Measurements from ENCODE around the gene PIK3R6. TPM values are rescaled to one million over a fixed set of nuclear protein-coding genes. Genes with fewer than 3 reads are reported as not detected.

PIK3R6 gene
- total and polyA plus RNA-seq, 2 of the 4 experiments (the other 2 are of a cell fraction): not detected

DNA sequence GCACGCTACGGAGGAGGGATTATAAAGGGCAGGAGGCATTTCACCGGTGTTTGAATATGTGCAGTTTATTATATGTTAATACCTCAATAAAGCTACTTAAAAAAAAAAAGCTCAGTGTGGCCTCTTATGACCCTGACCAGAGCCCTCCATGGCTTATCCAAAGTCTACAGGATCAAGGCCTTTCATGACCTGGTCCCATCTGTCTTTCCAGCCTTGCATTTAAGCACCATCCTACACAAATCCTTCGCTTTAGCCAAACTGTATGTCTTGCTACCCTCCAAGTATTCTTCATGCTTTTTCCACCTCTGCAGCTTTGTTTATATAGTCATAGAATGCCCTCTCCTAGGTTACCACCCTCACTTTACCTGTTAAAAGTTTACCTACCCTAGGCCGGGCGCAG is 74.8 kb downstream of the PIK3R6 start:
- H4K8ac ChIP-seq (ENCODE audit: low read depth in 2 of 2, low read length in 2 of 2): no peak overlapping the region
- in situ Hi-C loops (cut with MboI; ENCODE audit: low sequenced_read_pairs): loop anchor here (25.0 kb wide), 1 partner anchor 745 kb away; no protein-coding TSS in a partner anchor
- H2BK15ac ChIP-seq (ENCODE audit: low read depth, low read length): no peak overlapping the region
- no peaks in the 10 kb centered on the region for H3K4me1 ChIP-seq (ENCODE audit: control insufficient read depth, insufficient read depth, low read length)
- ChIA-PET POLR2A (ENCODE audit: unreplicated experiment) (no interaction called here), CTCF (interaction anchor here (1.0 kb wide), 1 partner anchor 409 kb away, joined by 4 read pairs; no protein-coding TSS in a partner anchor)
- no peak overlapping the region for H4K91ac ChIP-seq (ENCODE audit: insufficient read depth, low read depth, low read length)
- H4K5ac ChIP-seq (ENCODE audit: low read depth, low read length): no peak overlapping the region
- peaks cover 5% of the 10 kb centered on the region; the same call in 1 of the 2 replicates for H3K9me3 ChIP-seq (ENCODE audit: control insufficient read depth, insufficient read depth, low read length)
- no peak overlapping the region for H3K18ac ChIP-seq (ENCODE audit: low read depth, low read length)
- H2BK5ac ChIP-seq (ENCODE audit: low read depth, low read length, poor library complexity, severe bottlenecking): no peak overlapping the region
- TF ChIP-seq, protein P1, sequence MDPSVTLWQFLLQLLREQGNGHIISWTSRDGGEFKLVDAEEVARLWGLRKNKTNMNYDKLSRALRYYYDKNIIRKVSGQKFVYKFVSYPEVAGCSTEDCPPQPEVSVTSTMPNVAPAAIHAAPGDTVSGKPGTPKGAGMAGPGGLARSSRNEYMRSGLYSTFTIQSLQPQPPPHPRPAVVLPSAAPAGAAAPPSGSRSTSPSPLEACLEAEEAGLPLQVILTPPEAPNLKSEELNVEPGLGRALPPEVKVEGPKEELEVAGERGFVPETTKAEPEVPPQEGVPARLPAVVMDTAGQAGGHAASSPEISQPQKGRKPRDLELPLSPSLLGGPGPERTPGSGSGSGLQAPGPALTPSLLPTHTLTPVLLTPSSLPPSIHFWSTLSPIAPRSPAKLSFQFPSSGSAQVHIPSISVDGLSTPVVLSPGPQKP (IDR thresholded peaks at IDR 0.05; ENCODE audit: borderline replicate concordance, low read depth, low read length): no peak
- TF ChIP-seq SMC3 (IDR thresholded peaks at IDR 0.05; ENCODE audit: low read depth, low read length) (no peak), FOS (IDR thresholded peaks at IDR 0.05; ENCODE audit: low read depth, low read length) (no peak), RAD21 (IDR thresholded peaks at IDR 0.05; ENCODE audit: low read length) (no peak), BHLHE40 (IDR thresholded peaks at IDR 0.05; ENCODE audit: low read depth, low read length) (no peak), POLR2A (IDR thresholded peaks at IDR 0.05; ENCODE audit: low read depth, low read length) (no peak), RCOR1 (IDR thresholded peaks at IDR 0.05; ENCODE audit: insufficient replicate concordance, low read length) (no peak), MXI1 (IDR thresholded peaks at IDR 0.05; ENCODE audit: borderline replicate concordance, low read depth, low read length) (no peak), RFX5 (IDR thresholded peaks at IDR 0.05; ENCODE audit: low read depth, low read length) (no peak), CHD1 (IDR thresholded peaks at IDR 0.05; ENCODE audit: low read depth, low read length) (no peak), MAZ (IDR thresholded peaks at IDR 0.05; ENCODE audit: borderline replicate concordance, low read depth, low read length) (no peak)
- TF ChIP-seq, protein P2, sequence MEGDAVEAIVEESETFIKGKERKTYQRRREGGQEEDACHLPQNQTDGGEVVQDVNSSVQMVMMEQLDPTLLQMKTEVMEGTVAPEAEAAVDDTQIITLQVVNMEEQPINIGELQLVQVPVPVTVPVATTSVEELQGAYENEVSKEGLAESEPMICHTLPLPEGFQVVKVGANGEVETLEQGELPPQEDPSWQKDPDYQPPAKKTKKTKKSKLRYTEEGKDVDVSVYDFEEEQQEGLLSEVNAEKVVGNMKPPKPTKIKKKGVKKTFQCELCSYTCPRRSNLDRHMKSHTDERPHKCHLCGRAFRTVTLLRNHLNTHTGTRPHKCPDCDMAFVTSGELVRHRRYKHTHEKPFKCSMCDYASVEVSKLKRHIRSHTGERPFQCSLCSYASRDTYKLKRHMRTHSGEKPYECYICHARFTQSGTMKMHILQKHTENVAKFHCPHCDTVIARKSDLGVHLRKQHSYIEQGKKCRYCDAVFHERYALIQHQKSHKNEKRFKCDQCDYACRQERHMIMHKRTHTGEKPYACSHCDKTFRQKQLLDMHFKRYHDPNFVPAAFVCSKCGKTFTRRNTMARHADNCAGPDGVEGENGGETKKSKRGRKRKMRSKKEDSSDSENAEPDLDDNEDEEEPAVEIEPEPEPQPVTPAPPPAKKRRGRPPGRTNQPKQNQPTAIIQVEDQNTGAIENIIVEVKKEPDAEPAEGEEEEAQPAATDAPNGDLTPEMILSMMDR (conservative IDR thresholded peaks at IDR 0.05; ENCODE audit: low read depth, low read length): no peak
- no peaks in the 10 kb centered on the region for H4K20me1 ChIP-seq (ENCODE audit: insufficient read depth, low read length)
- H3K27ac ChIP-seq (ENCODE audit: insufficient read depth, low read length): no peak overlapping the region
- no CpG with 5 or more reads among the region's 6 CpGs for WGBS, 2 experiments (ENCODE audit: extremely low coverage in 2 of 2, insufficient read length in 1 of 2)
- H3K23ac ChIP-seq (ENCODE audit: low read depth, low read length): no peak overlapping the region
- no peak overlapping the region for H2AK9ac ChIP-seq (replicated peaks; ENCODE audit: low read depth, low read length, poor library complexity)
- H2BK20ac ChIP-seq (ENCODE audit: low read depth, low read length): no peak overlapping the region
- H3K4me2 ChIP-seq (ENCODE audit: low read depth, low read length): no peak overlapping the region
- intact Hi-C loops (cut with micrococcal nuclease): no loop called here
- H3K36me3 ChIP-seq (ENCODE audit: control insufficient read depth, insufficient read depth, low read length): no peaks in the 10 kb centered on the region
- H3K4me3 ChIP-seq (ENCODE audit: insufficient read depth, low read depth, low read length): no peak overlapping the region
- no peak overlapping the region for H2BK120ac ChIP-seq (ENCODE audit: low read depth, low read length)
- BruUV-seq (replicated peaks): no TSS peak
- no peak overlapping the region for H2AFZ ChIP-seq (replicated peaks; ENCODE audit: low read length, poor library complexity)
- no peaks in the 10 kb centered on the region for H3K9me1 ChIP-seq (ENCODE audit: insufficient read depth, low read length)
- H3K27me3 ChIP-seq (ENCODE audit: control insufficient read depth, insufficient read depth, low read length): peaks cover under 1% of the 10 kb centered on the region; the same call in 1 of the 2 replicates
- H3K56ac ChIP-seq (ENCODE audit: extremely low read depth, insufficient read depth, low read length): no peak overlapping the region
- DNase-seq (no peak), ATAC-seq (ENCODE audit: low read depth) (no peak)
- no peak overlapping the region for H3K4ac ChIP-seq (ENCODE audit: low read depth, low read length)
- no peak overlapping the region for H3K14ac ChIP-seq (replicated peaks; ENCODE audit: low read depth, low read length)
- H3K79me1 ChIP-seq (ENCODE audit: low read depth in 1 of 2, low read length in 2 of 2): no peaks in the 10 kb centered on the region
- dilution Hi-C loops (cut with HindIII; ENCODE audit: low sequenced_read_pairs, unreplicated experiment): no loop called here
- no peak overlapping the region for H3K9ac ChIP-seq (ENCODE audit: low read depth, low read length)
- no peak overlapping the region for H2AK5ac ChIP-seq (ENCODE audit: low read depth, low read length)
